NOMO-1 (cell line): ENCODE data around the gene RGS1.

Experiments
- DNase-seq, 2 experiments: peaks; one replicate each; lab custom pipeline; 2025; ENCODE audit not compliant: unreplicated experiment in 2 of 2; lab: John Stamatoyannopoulos, UW

The RGS1 gene

DNA sequence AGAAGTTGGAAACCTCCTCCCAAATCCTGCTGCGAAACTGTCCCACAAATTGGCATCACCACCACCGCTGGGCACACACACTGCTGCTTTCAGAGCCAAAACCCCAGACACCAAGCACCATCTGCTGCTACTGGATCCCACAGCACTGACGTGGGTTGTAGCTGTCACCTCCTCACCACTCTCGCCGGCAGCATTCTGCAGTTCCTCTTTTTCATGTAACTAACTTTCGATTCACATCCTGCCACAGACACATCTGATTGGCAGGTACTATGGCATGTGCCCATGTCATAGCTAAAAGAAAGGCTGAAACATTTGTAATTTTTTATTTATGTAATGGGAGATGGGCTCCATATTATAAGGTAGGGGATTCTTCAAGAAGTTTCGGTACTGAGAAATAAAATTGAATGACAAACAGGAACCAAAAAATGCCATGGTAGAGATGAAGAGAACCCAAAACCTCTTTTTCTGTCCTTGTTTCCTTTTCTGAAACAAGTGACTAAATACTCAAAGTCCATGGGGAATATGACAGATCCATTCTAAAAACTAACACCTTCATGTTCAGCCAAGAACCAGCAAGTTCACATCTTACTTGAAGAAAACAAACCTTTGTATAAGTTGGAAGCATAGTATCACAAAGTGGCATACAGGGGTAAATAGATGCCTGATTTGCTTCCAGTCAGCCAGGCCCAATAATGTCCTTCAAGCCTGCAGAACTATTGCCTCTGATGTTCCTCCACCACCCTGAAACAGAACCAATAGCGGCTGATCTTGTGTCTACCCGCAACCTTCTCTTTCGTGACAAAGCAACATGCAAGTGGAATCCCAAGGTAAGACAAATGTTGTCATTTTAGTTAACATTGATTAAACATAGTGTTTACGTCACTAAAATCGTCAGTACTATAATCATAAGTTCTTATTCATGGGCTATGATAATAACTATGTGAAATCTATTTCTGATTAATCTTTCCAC is 33.8 kb downstream of the RGS1 start:
- DNase-seq, result peak; percentile 83 to 95

DNA sequence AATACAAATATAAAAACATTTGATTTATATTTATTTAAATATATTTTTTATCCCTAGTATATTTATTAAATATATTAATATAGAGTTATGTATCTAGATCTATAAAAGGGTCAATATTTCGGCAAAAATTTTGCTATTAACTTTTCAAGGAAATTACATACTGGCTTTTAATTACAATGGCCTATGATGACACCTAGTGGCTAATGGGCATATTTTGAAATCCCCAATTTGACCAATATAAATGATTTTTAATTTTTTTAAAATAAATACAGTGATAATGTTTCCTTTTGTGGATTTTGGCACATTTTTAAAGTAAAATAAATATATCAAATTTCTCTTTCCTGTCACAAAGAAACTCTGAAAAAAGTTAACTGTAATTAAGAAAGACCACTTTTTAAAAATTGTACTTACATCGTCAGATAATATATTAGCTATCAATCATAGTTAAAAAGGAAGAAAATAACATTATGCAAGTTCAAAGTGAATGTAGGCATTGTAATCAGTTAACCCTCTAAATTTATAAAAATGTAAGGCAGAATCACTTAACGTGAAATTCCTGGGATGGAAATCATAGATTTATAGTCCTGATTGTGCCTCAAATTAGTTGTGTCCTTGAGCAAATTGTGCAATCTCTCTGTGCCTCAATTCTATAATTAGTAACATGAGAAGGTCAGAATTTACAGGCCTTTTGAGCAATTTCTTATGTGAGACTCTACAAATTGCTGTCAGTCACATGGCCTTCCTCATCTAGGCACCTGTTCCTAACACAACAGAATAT is 34.7 kb downstream of the RGS1 start:
- DNase-seq, result peak; percentile 40 to 68

DNA sequence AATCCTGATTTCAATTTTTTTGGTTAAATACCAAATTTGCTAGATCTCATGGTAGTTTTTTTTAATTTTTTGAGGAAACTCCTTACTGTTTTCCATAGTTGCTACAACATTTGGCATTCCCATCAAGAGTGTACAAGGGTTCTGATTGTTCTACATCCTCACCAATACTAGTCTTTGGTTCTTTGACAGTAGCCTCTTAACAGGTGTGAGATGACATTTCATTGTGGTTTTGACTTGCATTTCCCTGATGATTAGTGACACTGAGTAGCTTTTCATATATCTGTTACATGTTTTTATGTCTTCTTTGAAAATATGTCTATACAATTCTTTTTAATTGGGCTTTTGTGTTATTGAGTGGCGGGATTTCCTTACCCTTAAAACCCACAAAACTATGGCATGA is 39.5 kb downstream of the RGS1 start:
- DNase-seq, result no peak

GRCh38 chr1:192620071-192620635 is 44.6 kb downstream of the RGS1 start:
- no peak for DNase-seq

- DNase-seq, result peak; percentile 35 to 58
Observed at GRCh38 chr1:192626366-192627179, 51.0 kb downstream of the RGS1 start.

DNA sequence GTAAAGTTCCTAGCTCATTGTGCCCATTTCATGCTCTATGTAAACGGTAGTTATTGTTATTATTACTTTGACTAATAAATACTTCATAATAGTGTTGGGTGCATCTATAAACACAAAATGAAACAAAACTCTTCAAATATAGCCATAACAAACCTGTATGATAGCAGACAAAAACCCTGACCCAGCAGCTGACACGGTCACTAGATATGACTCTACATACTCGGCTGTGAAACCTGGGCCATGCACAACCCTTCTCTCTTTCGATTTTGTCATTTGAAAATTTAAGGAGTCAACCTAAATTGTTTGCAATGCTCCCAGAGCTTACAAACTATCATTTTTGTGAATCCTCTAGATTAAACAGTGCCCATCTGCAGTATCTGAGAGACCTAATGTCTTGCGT is 52.3 kb downstream of the RGS1 start:
- no peak for DNase-seq

- DNase-seq, result no peak
Observed at GRCh38 chr1:192628396-192629057, 53.0 kb downstream of the RGS1 start.

GRCh38 chr1:192629612-192630011 is 54.0 kb downstream of the RGS1 start:
- no peak for DNase-seq
